Spleen (tissue), 11 donors: ENCODE results near the gene ITSN1. TPM values are rescaled to one million over a fixed set of nuclear protein-coding genes. Genes with fewer than 3 reads are reported as not detected.
"Not testable (repeated sequence)": the region's sequence is repeated elsewhere in the genome, so short reads cannot be mapped to it uniquely, and the experiment has no call there.

Experiments
- DNase-seq: peaks from one replicate; pipeline ENCODE4 v3.0.0-alpha.2; 2020
- H3K27ac ChIP-seq, 8 donors: fragments of 200-600 bp; sonication (generic) in 7 of 8; 1 replicate in 4 of 8; 2 replicates in 4 of 8; pipeline versions ENCODE4 v1.5.0 to v1.8.0; 2016 to 2021; ENCODE audit warnings: inconsistent platforms in 4 of 8, mild to moderate bottlenecking in 4 of 8, moderate library complexity in 1 of 8
- H3K27me3 ChIP-seq, 7 donors: fragments of 200-600 bp; sonication (generic) in 6 of 7; replicated peaks in 1 of 7; 1 replicate in 4 of 7; 2 replicates in 3 of 7; pipeline versions ENCODE4 v1.5.0 to v1.8.0; 2016 to 2021; ENCODE audit warnings: inconsistent platforms in 3 of 7, mild to moderate bottlenecking in 1 of 7
- H3K36me3 ChIP-seq, 6 donors: fragments of 200-600 bp; sonication (generic) in 5 of 6; 1 replicate in 4 of 6; 2 replicates in 2 of 6; pipeline versions ENCODE4 v1.5.0 to v1.8.0; 2016 to 2021; ENCODE audit warnings: inconsistent platforms in 2 of 6
- H3K4me1 ChIP-seq, 6 donors: fragments of 200-600 bp; sonication (generic) in 5 of 6; 1 replicate in 3 of 6; 2 replicates in 3 of 6; pipeline versions ENCODE4 v1.5.0 to v1.8.0; 2016 to 2021; ENCODE audit warnings: inconsistent platforms in 3 of 6
- H3K4me3 ChIP-seq, 8 donors: fragments of 200-600 bp; sonication (generic) in 7 of 8; 1 replicate in 4 of 8; 2 replicates in 4 of 8; pipeline versions ENCODE4 v1.5.0 to v1.8.0; 2016 to 2021; ENCODE audit warnings: inconsistent platforms in 4 of 8, mild to moderate bottlenecking in 4 of 8, moderate library complexity in 2 of 8
- H3K9me3 ChIP-seq, 8 donors: fragments of 200-600 bp; sonication (generic) in 7 of 8; 1 replicate in 4 of 8; 2 replicates in 4 of 8; pipeline versions ENCODE4 v1.5.0 to v1.8.0; 2016 to 2021; ENCODE audit warnings: inconsistent platforms in 4 of 8
- POLR2A ChIP-seq, 3 donors: fragments of 450-650 bp; IDR thresholded peaks; one replicate each; pipeline ENCODE4 v1.5.1; 2017; ENCODE audit warnings: antibody characterized with exemption in 3 of 3, mild to moderate bottlenecking in 1 of 3
- POLR2AphosphoS5 ChIP-seq, 3 donors: sonication (generic); formaldehyde crosslinking; IDR thresholded peaks; one replicate each; pipeline ENCODE4 v1.5.1; 2017; ENCODE audit warnings: antibody characterized with exemption in 3 of 3
- WGBS, 5 donors: extraction: QIAGEN DNeasy Blood & Tissue Kit in 3 of 5; methylation state at CpG; one replicate each; pipeline versions ENCODE4 v1.1.5 to v1.1.7; 2013 to 2018; 5-methylcytosine and 5-hydroxymethylcytosine counted together
- intact Hi-C: fragments of 100-400 bp; cut with DNase I; formaldehyde crosslinking; loops from one replicate; pipeline ENCODE4 v1.15.0; 2023; ENCODE audit warnings: low total_unique reads
- polyA plus RNA-seq, 3 donors: library from polyadenylated mRNA; stranded (reverse); fragments of 200-250 nt; gene quantifications; one replicate each; pipeline ENCODE4 v1.2.1, GENCODE V29; 2013
- total RNA-seq, 7 donors: library from RNA; depleted of rRNA in 3 of 7; stranded (reverse); fragments of >200 nt in 3 of 7; fragmentation: NEBNext Ultra II Directional in 4 of 7; extraction: Animal tissue kit (Norgen Biotek cat#: 25700) in 4 of 7; gene quantifications; one replicate each; pipeline versions ENCODE4 v1.1.0 to v1.2.1, GENCODE V29; 2016 to 2021
- TF ChIP-seq, protein P1 (sequence below), 11 experiments: fragments of 200-600 bp in 7 of 11; fragments of 450-650 bp in 4 of 11; sonication (generic) in 4 of 11; IDR thresholded peaks in 8 of 11; conservative IDR thresholded peaks in 3 of 11; 1 replicate in 7 of 11; 2 replicates in 4 of 11; pipeline versions ENCODE4 v1.4.0 to v1.8.0; 2016 to 2021; ENCODE audit warnings: antibody characterized with exemption in 11 of 11, inconsistent platforms in 4 of 11, mild to moderate bottlenecking in 1 of 11
- donor health status: healthy with polysubstance abuse.
- donor health status: DM: no; HTN: no; CAD: no; lungs with moderate emphysema.
- donor health status: DM: no; HTN: no; CAD: no.
- donor health status: Bipolar disorder and iron deficiency.
- donor health status: healthy.
- donor health status: DM: no; HTN: no; CAD: no.
- donor health status: DM: yes; HTN: yes; CAD: no.

The ITSN1 gene
- total and polyA plus RNA-seq, 10 donors: 4.1 to 89.0 (median 42.6) TPM

DNA sequence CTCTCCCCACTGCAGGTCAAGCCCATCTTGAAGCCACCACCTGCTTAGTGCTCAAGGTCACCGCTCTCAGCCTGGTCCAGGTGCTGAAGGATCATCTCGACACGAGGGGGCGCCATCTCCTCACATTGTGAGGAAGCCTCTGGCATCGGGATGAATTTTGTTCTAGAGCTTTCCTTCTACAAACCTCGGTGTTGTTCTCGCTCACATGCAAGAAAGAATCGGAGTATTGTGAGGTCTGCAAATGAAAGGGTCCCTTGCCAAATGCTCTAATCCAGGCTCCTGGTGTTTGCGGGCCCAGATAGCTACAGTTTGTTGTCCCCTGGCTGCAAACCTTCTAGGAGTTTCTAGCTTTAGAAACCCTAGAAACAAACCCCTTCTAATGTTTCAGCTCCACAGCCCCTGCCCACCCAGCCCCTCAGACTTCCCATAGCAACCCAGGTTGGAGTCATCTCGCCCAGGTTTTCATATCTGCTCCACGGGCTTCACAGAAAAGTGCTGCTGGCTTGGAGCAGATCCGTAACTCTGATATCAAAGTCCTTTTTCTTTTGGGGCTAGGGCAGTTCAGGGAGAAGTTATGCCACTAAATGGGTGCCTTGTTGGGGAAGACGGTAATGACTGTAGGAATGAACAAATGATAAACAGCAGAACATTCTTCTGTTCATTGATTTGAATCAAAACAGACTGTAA, 281.9 kb downstream of the ITSN1 start:
- H3K4me1 ChIP-seq: peaks cover 0 to 13% (median 4%) of the 10 kb centered on the region in 6 donors
- 28 to 45% (median 30%) methylated on average over 9 to 13 of the region's 13 CpGs for WGBS, 5 donors
- TF ChIP-seq POLR2AphosphoS5 (IDR thresholded peaks at IDR 0.05) (peak in 1 of 3 donors; percentile 53), POLR2A (IDR thresholded peaks at IDR 0.05) (no peak)
- TF ChIP-seq, protein P1, sequence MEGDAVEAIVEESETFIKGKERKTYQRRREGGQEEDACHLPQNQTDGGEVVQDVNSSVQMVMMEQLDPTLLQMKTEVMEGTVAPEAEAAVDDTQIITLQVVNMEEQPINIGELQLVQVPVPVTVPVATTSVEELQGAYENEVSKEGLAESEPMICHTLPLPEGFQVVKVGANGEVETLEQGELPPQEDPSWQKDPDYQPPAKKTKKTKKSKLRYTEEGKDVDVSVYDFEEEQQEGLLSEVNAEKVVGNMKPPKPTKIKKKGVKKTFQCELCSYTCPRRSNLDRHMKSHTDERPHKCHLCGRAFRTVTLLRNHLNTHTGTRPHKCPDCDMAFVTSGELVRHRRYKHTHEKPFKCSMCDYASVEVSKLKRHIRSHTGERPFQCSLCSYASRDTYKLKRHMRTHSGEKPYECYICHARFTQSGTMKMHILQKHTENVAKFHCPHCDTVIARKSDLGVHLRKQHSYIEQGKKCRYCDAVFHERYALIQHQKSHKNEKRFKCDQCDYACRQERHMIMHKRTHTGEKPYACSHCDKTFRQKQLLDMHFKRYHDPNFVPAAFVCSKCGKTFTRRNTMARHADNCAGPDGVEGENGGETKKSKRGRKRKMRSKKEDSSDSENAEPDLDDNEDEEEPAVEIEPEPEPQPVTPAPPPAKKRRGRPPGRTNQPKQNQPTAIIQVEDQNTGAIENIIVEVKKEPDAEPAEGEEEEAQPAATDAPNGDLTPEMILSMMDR (IDR thresholded peaks at IDR 0.05 in 8 of 11, conservative IDR thresholded peaks at IDR 0.05 in 3 of 11): peak; percentile 83 to 96 (median 91)

DNA sequence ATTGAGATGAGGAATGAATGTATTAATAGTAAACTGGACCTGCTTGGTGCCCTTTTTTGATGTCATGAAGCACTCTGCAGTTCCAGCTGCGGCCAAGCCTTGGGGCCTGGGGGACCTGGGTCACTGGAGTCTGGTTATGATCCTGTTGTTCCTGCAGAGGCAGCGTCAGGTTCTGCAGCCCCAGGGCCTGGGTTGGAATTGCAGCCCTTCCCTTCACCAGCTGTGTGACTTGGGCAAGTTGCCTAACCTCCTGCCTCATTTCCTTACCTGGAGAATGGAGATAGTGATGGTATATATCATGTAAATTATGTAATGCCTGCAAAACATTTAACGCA, 282.4 kb downstream of the ITSN1 start:
- no peak for DNase-seq
- no peaks in the 10 kb centered on the region for H3K27me3 ChIP-seq
- no peaks in the 10 kb centered on the region for H3K9me3 ChIP-seq
- H3K27ac ChIP-seq: no peak overlapping the region
- 62 to 87% (median 64%) methylated on average over 3 of the region's 3 CpGs for WGBS, 5 donors
- intact Hi-C loops: loop anchor here (5.0 kb wide), 1 partner anchor 423 kb away; no protein-coding TSS in a partner anchor
- H3K4me1 ChIP-seq: peaks cover 0 to 13% (median 4%) of the 10 kb centered on the region in 6 donors
- TF ChIP-seq POLR2A (IDR thresholded peaks at IDR 0.05): no peak
- TF ChIP-seq, protein P1 (IDR thresholded peaks at IDR 0.05 in 8 of 11, conservative IDR thresholded peaks at IDR 0.05 in 3 of 11): no peak
- no peak for TF ChIP-seq POLR2AphosphoS5 (IDR thresholded peaks at IDR 0.05)
- no peaks in the 10 kb centered on the region for H3K36me3 ChIP-seq
- no peak overlapping the region for H3K4me3 ChIP-seq

More for the DNA sequence above, 281.9 kb downstream of the ITSN1 start:
- Histone ChIP-seq H3K36me3 (no peaks in the 10 kb centered on the region), H3K27me3 (no peaks in the 10 kb centered on the region), H3K9me3 (no peaks in the 10 kb centered on the region), H3K4me3 (no peak overlapping the region), H3K27ac (peak overlapping the region in 1 of 8 donors; percentile 33)
- intact Hi-C loops: loop anchor here (5.0 kb wide), 1 partner anchor 423 kb away; no protein-coding TSS in a partner anchor
- DNase-seq: peak; percentile 96

DNA sequence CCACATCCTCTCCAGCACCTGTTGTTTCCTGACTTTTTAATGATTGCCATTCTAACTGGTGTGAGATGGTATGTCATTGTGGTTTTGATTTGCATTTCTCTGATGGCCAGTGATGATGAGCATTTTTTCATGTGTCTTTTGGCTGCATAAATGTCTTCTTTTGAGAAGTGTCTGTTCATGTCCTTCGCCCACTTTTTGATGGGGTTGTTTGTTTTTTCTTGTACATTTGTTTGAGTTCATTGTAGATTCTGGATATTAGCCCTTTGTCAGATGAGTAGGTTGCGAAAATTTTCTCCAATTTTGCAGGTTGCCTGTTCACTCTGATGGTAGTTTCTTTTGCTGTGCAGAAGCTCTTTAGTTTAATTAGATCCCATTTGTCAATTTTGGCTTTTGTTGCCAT, 283.9 kb downstream of the ITSN1 start:
- 84 to 100% (median 94%) methylated on average over 1 to 2 of the region's 2 CpGs for WGBS, 5 donors

DNA sequence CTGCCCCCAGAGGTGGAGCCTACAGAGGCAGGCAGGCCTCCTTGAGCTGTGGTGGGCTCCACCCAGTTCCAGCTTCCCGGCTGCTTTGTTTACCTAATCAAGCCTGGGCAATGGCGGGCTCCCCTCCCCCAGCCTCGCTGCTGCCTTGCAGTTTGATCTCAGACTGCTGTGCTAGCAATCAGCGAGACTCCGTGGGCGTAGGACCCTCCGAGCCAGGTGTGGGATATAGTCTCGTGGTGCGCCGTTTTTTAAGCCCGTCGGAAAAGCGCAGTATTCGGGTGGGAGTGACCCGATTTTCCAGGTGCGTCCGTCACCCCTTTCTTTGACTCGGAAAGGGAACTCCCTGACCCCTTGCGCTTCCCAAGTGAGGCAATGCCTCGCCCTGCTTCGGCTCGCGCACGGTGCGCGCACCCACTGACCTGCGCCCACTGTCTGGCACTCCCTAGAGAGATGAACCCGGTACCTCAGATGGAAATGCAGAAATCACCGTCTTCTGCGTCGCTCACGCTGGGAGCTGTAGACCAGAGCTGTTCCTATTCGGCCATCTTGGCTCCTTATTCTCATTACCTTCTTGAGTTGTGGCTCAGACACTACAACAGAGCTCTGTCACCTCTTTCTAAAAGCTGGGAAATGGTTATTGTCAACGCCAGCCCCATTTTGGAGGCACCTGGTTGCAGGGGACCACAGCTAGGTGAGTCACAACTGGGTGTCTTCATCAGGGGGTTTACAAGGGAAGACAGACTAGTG, 288.9 kb downstream of the ITSN1 start:
- Histone ChIP-seq H3K4me1 (peaks cover 0 to 44% (median 14%) of the 10 kb centered on the region in 6 donors), H3K27ac (peak overlapping the region; percentile 45 to 84 (median 79)), H3K4me3 (peak overlapping the region; percentile 40 to 71 (median 44))
- H3K36me3 ChIP-seq, H3K9me3 ChIP-seq, H3K27me3 ChIP-seq, intact Hi-C loops, DNase-seq: not testable (repeated sequence)
- 62 to 89% (median 80%) methylated on average over 6 to 13 of the region's 34 CpGs for WGBS, 5 donors
- TF ChIP-seq POLR2AphosphoS5 (IDR thresholded peaks at IDR 0.05): peak in 2 of 3 donors; percentile 20 to 59

More for the DNA sequence above, 283.9 kb downstream of the ITSN1 start:
- H3K27me3 ChIP-seq, DNase-seq, H3K27ac ChIP-seq, H3K9me3 ChIP-seq, H3K36me3 ChIP-seq, H3K4me3 ChIP-seq, intact Hi-C loops: not testable (repeated sequence)
- H3K4me1 ChIP-seq: peaks cover 0 to 13% (median 4%) of the 10 kb centered on the region in 6 donors
